Stimulated activated CD8-positive, alpha-beta memory T cell treated with anti-CD3 and anti-CD28 coated beads, Interleukin-7, amount 100 ng/mL, for 48 hours (primary cell): ENCODE results near the gene ZNF180.
A peak's percentile ranks its signal among the peaks of the same experiment; 100 is the strongest.
"Not testable (repeated sequence)": the region's sequence is repeated elsewhere in the genome, so short reads cannot be mapped to it uniquely, and the experiment has no call there.

ENCODE experiments used
- DNase-seq, 2 donors: peaks; one replicate each; pipeline ENCODE4 v3.0.0-alpha.2; 2020; ENCODE audit warnings: low read depth in 1 of 2; ENCODE audit errors: extremely low read depth in 1 of 2

ZNF180 gene

DNA sequence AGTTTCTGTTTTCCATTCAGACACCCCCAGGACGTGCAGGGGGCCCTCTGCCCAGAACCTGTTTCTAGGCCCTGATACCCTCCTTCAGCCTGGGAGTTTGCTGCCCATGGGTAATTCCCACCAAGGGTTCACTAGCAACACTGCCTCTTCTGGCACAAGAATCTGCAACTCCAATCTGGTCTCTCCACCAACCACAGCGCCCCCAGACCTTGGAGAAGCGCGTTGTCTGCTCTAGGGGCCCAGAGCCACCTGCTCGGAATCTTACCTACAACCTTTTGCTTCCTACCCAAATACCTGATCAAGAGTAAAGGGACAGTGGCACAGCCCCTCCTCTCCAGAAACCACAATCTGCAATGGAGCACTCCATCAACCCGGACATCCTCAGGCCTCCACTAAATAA is 763 bp downstream of the ZNF180 start:
- no peak for DNase-seq

DNA sequence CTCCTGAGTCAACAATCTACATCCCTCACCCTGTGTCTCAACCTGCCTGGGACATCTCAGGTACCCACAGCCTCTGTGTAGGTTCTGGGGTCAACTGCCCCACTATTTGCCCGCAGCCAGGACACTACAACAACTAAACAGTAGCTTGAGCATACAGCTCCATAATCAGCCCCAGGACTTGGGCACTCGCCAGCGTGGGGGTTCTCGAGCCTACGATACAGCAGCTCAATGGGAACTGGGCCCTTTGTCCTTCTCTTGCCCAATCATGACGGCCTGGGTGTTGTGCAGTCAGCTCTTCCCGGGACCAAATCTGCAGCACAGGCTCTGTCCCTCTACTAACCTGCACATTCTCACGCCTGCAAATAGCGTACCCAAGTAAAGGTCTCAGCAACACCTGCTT is 1.3 kb downstream of the ZNF180 start:
- DNase-seq = no peak

DNA sequence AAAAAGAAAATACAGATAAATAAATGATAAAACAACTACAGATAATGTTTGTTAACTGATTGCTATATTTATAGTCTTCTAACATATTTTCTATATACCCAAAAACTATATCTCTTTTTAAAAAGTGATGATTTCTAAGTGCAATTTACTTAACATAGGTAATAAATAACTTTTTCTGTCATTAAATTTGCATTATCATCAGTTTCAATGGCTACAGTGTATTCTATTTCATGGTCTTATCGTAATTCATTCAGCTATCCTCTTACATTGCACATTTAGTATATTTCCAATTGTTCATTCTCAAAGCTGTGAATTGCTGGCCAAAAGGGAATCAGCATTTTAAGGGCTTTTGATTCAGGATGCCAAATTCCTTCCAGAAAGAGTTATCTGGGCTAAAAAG is 3.6 kb downstream of the ZNF180 start:
- DNase-seq = no peak

DNA sequence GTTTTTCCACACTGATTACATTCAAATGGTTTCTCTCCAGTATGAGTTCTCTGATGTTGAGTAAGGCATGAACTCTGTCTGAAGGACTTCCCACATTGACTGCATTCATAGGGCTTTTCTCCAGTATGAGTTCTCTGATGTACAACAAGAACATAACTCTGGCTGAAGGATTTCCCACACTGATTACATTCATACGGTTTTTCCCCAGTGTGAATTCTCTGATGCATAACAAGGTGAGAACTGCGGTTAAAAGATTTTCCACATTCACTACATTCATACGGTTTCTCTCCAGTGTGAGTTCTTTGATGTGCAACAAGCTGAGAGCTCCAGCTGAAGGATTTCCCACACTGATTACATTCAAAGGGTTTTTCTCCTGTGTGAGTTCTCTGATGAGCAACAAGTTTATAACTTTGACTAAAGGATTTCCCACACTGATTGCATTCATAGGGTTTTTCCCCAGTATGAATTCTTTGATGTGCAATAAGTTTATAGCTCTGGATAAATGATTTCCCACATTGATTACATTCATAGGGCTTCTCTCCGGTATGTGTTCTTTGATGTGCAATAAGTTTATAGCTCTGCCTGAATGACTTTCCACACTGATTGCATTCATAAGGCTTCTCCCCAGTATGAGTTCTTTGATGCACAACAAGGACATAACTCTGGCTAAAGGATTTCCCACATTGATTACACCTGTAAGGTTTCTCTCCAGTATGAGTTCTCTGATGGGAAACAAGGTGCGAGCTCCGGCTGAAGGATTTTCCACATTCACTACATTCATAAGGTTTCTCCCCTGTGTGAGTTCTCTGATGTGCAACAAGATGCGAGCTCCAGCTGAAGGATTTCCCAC is 23.5 kb downstream of the ZNF180 start:
- DNase-seq = no peak

DNA sequence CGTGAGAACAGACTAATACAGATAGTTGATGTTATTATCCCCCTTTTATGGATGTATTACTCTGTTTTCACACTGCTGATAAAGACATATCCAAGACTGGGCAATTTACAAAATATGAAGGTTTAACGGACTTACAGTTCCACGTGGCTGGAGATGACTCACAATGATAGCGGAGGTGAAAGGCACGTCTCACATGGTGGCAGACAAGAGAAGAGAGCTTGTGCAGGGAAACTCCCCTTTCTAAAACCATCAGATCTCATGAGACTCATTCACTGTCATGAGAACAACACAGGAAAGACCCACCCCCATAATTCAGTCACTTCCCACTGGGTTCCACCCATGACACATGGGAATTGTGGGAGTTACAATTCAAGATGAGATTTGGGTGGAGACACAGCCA is 31.6 kb downstream of the ZNF180 start:
- not testable (repeated sequence) for DNase-seq

DNA sequence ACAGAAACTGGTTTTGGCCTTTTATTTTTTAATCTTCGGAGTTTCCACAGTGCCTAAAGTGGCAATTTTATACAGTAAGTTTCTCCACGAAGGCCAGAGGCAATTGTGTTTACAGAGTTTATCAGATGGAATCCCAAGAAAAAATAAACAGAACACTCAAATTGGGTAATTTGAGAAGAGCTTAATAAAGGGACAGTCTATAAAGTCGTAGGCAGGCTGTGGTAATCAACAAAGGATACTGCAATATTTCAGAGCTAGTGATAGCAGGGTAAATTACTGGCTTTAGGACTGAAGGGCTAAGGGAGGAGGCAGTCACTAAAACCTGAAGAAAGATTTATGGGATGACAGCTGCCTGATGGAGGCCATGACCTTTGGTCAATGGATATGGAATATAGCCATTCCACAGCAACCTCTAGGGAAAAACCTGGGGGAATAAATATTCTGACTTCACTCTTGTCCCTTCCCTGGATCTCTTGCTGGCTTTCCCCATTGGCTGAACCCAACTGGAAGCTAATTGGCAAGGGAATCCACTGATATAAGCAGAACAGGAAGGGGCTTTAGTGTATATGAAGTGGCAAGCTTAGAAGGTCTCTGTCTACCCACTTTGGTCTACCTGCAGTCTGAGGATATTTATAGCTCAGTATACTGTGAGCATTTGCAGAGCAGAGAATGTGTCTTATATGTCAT is 37.6 kb downstream of the ZNF180 start:
- DNase-seq = not testable (repeated sequence)

DNA sequence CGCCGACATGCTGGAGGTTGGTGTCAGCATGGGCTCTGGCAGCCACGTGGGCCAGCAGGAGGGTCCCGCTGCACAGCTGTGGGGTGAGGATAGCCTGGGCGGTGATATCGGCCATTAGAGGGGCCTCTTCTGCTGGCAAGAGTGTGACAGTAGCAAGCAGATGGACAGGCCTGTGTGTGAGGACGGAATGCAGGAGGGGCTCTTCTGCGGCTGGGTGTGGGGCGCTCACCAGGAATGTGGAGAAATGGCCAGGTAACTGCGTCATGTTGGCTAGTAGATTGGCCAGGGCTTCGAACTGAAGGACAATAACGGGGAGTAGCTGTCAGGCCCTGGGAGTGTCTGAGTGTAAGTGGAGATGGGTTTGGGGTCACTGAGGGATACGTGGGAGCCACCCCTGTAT is 44.3 kb downstream of the ZNF180 start:
- not testable (repeated sequence) for DNase-seq

DNA sequence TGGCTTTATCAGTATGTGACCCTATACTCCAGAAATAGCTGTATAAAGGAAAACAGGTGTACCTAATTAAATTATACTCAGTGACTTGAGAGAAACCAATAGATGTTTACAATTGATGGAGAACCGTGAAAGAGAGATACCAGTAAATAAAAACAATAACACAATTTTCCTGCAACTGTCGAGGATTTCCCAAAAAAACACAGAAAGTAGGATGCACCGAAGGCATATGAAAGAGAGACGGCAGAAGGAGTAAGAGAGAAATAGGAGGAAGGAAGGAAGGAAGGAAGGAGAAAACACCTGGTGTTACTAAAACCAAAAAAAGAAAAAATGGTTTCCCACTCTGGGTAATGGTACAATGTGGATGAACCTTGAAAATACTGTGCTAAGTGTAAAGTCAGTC is 45.2 kb downstream of the ZNF180 start:
- no peak for DNase-seq

DNA sequence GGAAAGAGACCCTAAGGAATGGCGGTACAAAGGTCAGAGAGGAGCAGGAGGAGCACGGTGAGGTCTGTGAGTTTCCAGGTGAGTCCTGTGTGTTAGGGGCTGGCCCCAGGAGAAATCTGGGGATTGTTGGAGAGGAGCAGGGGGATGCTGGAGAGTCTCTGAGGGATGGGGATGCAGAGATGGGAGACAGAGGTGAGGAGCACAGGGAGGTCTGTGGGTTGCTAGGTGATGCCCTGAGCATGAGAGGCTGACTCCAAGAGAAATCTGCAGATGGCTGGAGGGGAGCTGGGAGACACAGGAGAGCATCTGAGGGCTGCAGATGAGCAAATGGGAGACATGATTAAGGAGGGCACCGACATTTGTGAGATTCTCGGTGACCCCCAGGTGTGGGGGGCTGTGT is 48.0 kb downstream of the ZNF180 start:
- DNase-seq = no peak

DNA sequence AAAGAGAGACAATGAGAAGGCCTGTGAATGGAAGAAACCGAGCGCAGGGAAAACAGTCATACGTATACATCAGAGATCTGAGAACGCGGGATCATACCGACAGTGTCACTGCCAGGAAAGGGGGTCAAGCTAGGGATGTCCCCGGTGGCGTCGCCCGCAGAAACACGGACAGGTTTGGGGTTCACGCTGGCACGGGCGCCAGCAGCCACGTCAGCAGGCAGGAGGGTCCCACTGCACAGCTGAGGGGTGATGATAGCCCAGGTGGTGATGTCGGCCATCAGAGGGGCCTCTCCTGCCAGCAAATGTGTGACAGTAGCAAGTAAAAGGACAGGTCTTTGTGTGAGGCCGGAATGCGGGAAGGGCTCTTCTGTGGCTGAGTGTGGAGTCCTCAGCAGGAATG is 48.6 kb downstream of the ZNF180 start:
- no peak for DNase-seq

DNA sequence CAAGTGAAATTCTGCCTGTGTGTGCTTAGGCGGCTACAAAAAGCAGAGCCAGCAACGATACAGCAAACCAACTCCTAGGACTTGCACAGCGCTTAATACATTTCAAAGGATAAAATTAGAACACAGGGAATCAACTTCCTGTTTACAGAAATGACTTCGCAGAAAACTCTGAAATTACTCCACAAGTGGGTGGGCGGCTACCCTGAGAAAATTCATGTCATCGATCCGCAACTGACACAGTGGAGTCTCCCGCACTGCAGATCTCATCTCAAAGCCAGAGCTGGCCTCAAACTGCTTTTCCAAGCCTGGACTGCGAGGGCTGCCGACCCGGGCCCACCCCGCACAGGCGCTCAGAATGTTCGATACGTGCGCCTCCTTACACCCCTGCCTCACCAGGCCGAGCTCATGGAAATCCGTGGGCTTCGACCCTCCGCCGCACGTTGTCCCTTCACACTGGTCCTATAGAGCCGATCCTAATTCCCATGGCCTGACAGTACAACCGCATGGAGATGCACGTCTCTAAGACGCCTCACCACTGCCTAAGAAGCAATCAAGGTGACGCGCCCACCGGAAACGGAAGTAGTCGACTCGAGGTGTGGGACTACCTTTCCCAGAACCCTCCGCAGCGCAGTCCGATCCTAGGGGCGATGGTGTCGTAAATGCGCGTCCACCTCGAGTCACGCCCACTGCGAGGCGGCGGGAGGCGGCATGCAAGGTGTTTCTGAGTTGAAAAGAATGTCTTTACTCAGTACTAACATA is 52.2 kb downstream of the ZNF180 start, which contains the start of gene ZNF229:
Gene ZNF229 (minus strand): TSS at position 557 of the 759 bp plus-strand sequence. CDS start 5,625 bp downstream, outside the sequence.
- peak; percentile 25 to 76 for DNase-seq

DNA sequence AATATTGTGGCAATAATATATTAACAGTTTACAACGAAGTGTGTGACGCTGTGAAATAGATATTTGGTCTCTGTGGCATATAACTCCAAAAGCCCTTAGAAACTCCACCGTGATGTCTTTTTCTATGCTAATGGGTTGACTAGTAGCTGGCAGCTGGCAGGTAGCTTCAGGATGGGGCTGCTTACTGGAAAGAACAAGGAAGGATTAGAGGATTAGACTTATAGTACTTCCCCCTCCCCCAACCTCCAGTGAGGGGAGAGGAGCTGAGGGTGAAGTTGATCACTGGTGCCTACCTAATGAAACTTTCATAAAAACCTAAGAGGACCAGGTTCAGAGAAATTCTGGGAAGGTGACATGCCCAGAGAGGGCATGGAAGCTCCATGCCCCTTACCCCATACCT is 61.9 kb downstream of the ZNF180 start:
- DNase-seq = no peak

DNA sequence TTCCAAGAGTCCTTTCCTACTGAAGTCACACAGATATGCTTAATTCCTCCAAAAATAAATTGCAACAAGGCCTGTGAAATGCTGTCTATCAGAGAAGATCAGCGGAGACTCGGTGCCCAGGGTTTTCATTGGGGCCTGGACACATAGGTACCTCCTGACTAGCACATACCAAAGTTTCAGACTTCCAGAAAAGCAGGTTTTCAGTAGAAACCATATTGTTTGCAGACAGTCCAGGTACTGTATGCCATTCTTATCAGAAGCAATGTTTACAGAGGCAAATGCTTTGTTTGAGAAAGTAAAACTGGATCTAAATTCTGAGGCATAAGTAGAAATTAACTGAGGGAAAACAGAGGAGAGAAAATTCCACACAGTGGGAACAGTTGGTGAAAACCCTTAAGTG is 64.9 kb downstream of the ZNF180 start:
- no peak for DNase-seq

DNA sequence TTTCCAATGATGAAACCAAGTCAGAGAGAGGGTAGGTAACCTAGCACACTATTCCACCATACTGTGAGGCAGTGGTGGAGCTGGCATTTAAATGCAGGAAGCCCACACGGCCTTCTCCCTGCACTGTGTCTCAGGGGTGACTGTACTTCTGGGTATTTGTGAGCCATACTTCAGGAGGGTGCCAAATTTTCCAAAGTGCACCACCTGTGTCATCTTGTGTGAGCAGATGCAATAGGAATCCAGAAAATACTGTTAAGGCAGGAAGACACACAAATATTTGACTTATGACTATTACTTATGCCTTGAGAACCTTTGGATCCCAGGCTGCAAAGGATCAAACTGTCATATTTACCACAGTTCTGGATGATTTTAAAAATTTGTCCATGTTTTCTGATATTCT is 69.4 kb downstream of the ZNF180 start:
- no peak for DNase-seq
